HepG2 (cell line): Measurements from ENCODE around the gene PRSS27. TPM values are rescaled to one million over a fixed set of nuclear protein-coding genes. Genes with fewer than 3 reads are reported as not detected.

Experiments
- AGO1 ChIP-seq: fragments of 200-400 bp; formaldehyde crosslinking; IDR thresholded peaks from 2 replicates; pipeline ENCODE4 v1.6.1; 2017; ENCODE audit warnings: mild to moderate bottlenecking, low read depth, low read length, moderate library complexity; ENCODE audit not compliant: poor library complexity, severe bottlenecking
- AGO2 ChIP-seq: fragments of 200-400 bp; formaldehyde crosslinking; optimal IDR thresholded peaks from 2 replicates; pipeline ENCODE3; 2017; ENCODE audit warnings: mild to moderate bottlenecking, low read depth, low read length, moderate library complexity
- ATAD3A ChIP-seq: sonication (generic); formaldehyde crosslinking; IDR thresholded peaks from 2 replicates; pipeline ENCODE4 v1.4.0; 2020; ENCODE audit warnings: missing genetic modification reagents
- HNRNPL ChIP-seq: fragments of 200-400 bp; formaldehyde crosslinking; IDR thresholded peaks from 2 replicates; pipeline ENCODE4 v1.6.1; 2017; ENCODE audit warnings: mild to moderate bottlenecking, low read depth, low read length
- IRF2 ChIP-seq: IDR thresholded peaks from 2 replicates; pipeline ENCODE4 v1.6.1; 2018; ENCODE audit warnings: missing genetic modification reagents, missing compliant biosample characterization
- JUN ChIP-seq: sonication (generic); formaldehyde crosslinking; IDR thresholded peaks from 2 replicates; pipeline ENCODE4 v1.4.0; 2020; ENCODE audit warnings: mild to moderate bottlenecking, missing genetic modification reagents
- KAT7 ChIP-seq: IDR thresholded peaks from 2 replicates; pipeline ENCODE4 v1.6.1; 2018; ENCODE audit warnings: borderline replicate concordance, missing compliant biosample characterization
- KDM4B ChIP-seq: sonication (generic); formaldehyde crosslinking; IDR thresholded peaks from 2 replicates; pipeline ENCODE4 v1.4.0; 2020; ENCODE audit warnings: missing genetic modification reagents
- MEIS2 ChIP-seq: sonication (generic); formaldehyde crosslinking; IDR thresholded peaks from 2 replicates; pipeline ENCODE4 v1.9.0; 2021; ENCODE audit warnings: mild to moderate bottlenecking, missing genetic modification reagents
- NFKB2 ChIP-seq: sonication (generic); formaldehyde crosslinking; IDR thresholded peaks from 2 replicates; pipeline ENCODE4 v1.4.0; 2020; ENCODE audit warnings: missing genetic modification reagents, borderline replicate concordance
- NR2F1 ChIP-seq, 2 experiments: fragments of 450-650 bp in 1 of 2; formaldehyde crosslinking in 1 of 2; IDR thresholded peaks; 2 replicates each; pipeline versions ENCODE4 v1.5.0 to v1.6.1; 2016 to 2020; ENCODE audit warnings: mild to moderate bottlenecking in 1 of 2, missing compliant biosample characterization in 1 of 2, missing genetic modification reagents in 1 of 2, moderate library complexity in 1 of 2
- PLRG1 ChIP-seq: fragments of 450-650 bp; conservative IDR thresholded peaks from 2 replicates; pipeline ENCODE4 v1.6.1; 2016
- POLR2A ChIP-seq, 2 experiments: IDR thresholded peaks; 2 replicates each; pipeline ENCODE4 v1.6.1; 2011; ENCODE audit warnings: low read depth in 2 of 2, low read length in 2 of 2, mild to moderate bottlenecking in 1 of 2, moderate library complexity in 1 of 2; ENCODE audit not compliant: insufficient read depth in 1 of 2
- POLR2AphosphoS5 ChIP-seq: IDR thresholded peaks from 2 replicates; pipeline ENCODE4 v1.6.1; 2012; ENCODE audit warnings: low read depth, low read length
- REPIN1 ChIP-seq: sonication (generic); formaldehyde crosslinking; IDR thresholded peaks from 2 replicates; pipeline ENCODE4 v1.8.0; 2022; ENCODE audit warnings: missing genetic modification reagents, low read depth, mild to moderate bottlenecking, borderline replicate concordance
- ZMYM2 ChIP-seq: sonication (generic); formaldehyde crosslinking; IDR thresholded peaks from 2 replicates; pipeline ENCODE4 v1.8.0; 2022; ENCODE audit warnings: mild to moderate bottlenecking, missing genetic modification reagents
- ZNF17 ChIP-seq: sonication (generic); formaldehyde crosslinking; IDR thresholded peaks from 2 replicates; pipeline ENCODE4 v1.5.0; 2020; ENCODE audit warnings: mild to moderate bottlenecking, missing genetic modification reagents
- ZNF333 ChIP-seq: sonication (generic); formaldehyde crosslinking; IDR thresholded peaks from 2 replicates; pipeline ENCODE4 v1.4.0; 2020; ENCODE audit warnings: mild to moderate bottlenecking, missing genetic modification reagents, borderline replicate concordance
- ZNF367 ChIP-seq: sonication (generic); formaldehyde crosslinking; IDR thresholded peaks from 2 replicates; pipeline ENCODE4 v1.4.0; 2020; ENCODE audit warnings: missing genetic modification reagents, borderline replicate concordance
- ZNF451 ChIP-seq: sonication (generic); formaldehyde crosslinking; IDR thresholded peaks from 2 replicates; pipeline ENCODE4 v1.5.0; 2020; ENCODE audit warnings: mild to moderate bottlenecking, missing genetic modification reagents
- ZNF614 ChIP-seq: IDR thresholded peaks from 2 replicates; pipeline ENCODE4 v1.6.1; 2018; ENCODE audit warnings: missing biosample characterization, missing genetic modification reagents, inconsistent platforms, borderline replicate concordance
- ZNF629 ChIP-seq: sonication (generic); formaldehyde crosslinking; conservative IDR thresholded peaks from 2 replicates; pipeline ENCODE4 v1.5.0; 2020; ENCODE audit warnings: missing genetic modification reagents
- ZNF678 ChIP-seq: sonication (generic); formaldehyde crosslinking; IDR thresholded peaks from 2 replicates; pipeline ENCODE4 v1.4.0; 2020; ENCODE audit warnings: mild to moderate bottlenecking, missing genetic modification reagents
- polyA plus RNA-seq, 8 experiments: library from polyadenylated mRNA; depleted of rRNA in 3 of 8; stranded (reverse) in 7 of 8; unstranded in 1 of 8; fragments of >200 nt; fragmentation: Illumina TruSeq in 4 of 8; extraction: Trizol in 4 of 8; gene quantifications; 2 replicates each; pipeline versions ENCODE4 v1.2.1 to v1.2.3, GENCODE V29; 2011 to 2016; ENCODE audit warnings: low read depth in 4 of 8, missing spikeins in 1 of 8, mixed read lengths in 1 of 8; ENCODE audit not compliant: insufficient read depth in 1 of 8
- total RNA-seq, 5 experiments: library from RNA; depleted of rRNA; stranded (reverse); fragments of >200 nt; fragmentation: Illumina TruSeq; extraction: Trizol; gene quantifications; 2 replicates each; pipeline ENCODE4 v1.2.3, GENCODE V29; 2016; ENCODE audit warnings: low read depth in 1 of 5
- TF ChIP-seq, protein P1 (sequence below): IDR thresholded peaks from 2 replicates; pipeline ENCODE4 v1.6.1; 2012; ENCODE audit warnings: low read length, improper control_type of control experiment
- TF ChIP-seq, protein P2 (sequence below): sonication (generic); formaldehyde crosslinking; IDR thresholded peaks from 2 replicates; pipeline ENCODE4 v1.5.0; 2020; ENCODE audit warnings: missing genetic modification reagents
- TF ChIP-seq, protein P3 (sequence below): IDR thresholded peaks from 2 replicates; pipeline ENCODE4 v1.6.1; 2012; ENCODE audit warnings: inconsistent platforms

PRSS27 gene
- total and polyA plus RNA-seq, 2 of the 13 experiments (the other 11 are each of a cell fraction or from before 2014, with no cell fraction given): 0.20 to 0.73 TPM

DNA sequence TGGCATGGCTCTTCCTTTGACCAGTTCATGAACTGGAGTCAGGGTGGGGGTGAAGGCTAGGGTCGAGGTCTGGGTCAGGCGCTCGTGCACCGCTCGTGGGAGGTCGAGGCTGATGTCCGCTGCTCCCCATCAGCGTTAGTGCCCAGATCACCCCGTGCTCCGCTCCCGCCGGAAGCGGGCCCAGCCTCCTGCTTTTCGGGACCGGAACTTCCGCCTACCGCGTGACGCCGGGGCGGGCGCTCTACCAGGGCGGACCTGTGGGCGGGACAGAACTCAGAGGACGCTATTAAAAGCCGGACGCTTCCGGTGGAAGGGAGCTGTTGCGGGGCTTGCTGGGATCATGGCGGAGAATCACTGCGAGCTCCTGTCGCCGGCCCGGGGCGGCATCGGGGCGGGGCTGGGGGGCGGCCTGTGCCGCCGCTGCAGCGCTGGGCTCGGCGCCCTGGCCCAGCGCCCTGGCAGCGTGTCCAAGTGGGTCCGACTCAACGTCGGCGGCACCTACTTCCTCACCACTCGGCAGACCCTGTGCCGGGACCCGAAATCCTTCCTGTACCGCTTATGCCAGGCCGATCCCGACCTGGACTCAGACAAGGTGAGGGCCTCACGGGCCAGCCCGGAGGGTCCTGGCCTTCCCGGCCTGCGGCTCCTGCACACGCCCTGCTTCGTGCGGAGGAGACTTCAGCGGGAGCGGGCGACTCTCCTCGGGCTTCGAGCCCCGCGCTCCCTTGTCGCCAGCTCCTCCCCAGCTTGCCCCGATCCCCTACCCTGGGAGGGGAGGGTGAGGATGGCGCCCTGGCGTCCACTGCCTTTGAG lies 37.6 kb downstream of the PRSS27 start, which contains the start of gene KCTD5 (continued):
- TF ChIP-seq, protein P1, sequence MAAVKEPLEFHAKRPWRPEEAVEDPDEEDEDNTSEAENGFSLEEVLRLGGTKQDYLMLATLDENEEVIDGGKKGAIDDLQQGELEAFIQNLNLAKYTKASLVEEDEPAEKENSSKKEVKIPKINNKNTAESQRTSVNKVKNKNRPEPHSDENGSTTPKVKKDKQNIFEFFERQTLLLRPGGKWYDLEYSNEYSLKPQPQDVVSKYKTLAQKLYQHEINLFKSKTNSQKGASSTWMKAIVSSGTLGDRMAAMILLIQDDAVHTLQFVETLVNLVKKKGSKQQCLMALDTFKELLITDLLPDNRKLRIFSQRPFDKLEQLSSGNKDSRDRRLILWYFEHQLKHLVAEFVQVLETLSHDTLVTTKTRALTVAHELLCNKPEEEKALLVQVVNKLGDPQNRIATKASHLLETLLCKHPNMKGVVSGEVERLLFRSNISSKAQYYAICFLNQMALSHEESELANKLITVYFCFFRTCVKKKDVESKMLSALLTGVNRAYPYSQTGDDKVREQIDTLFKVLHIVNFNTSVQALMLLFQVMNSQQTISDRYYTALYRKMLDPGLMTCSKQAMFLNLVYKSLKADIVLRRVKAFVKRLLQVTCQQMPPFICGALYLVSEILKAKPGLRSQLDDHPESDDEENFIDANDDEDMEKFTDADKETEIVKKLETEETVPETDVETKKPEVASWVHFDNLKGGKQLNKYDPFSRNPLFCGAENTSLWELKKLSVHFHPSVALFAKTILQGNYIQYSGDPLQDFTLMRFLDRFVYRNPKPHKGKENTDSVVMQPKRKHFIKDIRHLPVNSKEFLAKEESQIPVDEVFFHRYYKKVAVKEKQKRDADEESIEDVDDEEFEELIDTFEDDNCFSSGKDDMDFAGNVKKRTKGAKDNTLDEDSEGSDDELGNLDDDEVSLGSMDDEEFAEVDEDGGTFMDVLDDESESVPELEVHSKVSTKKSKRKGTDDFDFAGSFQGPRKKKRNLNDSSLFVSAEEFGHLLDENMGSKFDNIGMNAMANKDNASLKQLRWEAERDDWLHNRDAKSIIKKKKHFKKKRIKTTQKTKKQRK: no peak
- TF ChIP-seq ZNF629 (CRISPR knock-in tag) (peak; percentile 59), KDM4B (CRISPR knock-in tag) (peak; percentile 93), POLR2AphosphoS5 (peak; percentile 90), ZNF678 (CRISPR knock-in tag) (no peak), AGO2 (no peak), ZNF367 (CRISPR knock-in tag) (no peak), AGO1 (peak; percentile 29), IRF2 (CRISPR knock-in tag) (peak; percentile 97), JUN (CRISPR knock-in tag) (peak; percentile 75; the same call in 1 of the 2 replicates), ZNF614 (CRISPR knock-in tag) (peak; percentile 90), PLRG1 (no peak), ATAD3A (CRISPR knock-in tag) (0 out of 2 replicates have a peak, but pooled peaks have one; percentile 29), REPIN1 (peak; percentile 85; the same call in 1 of the 2 replicates), NFKB2 (CRISPR knock-in tag) (peak; percentile 84), ZNF451 (CRISPR knock-in tag) (peak; percentile 76; the same call in 1 of the 2 replicates), NR2F1 (CRISPR knock-in tag; IDR thresholded peaks at IDR 0.05) (peak in 1 of 2 experiments; percentile 36; a peak in 1 of 4 replicates), HNRNPL (peak; percentile 71; the same call in 1 of the 2 replicates), KAT7 (CRISPR knock-in tag) (peak; percentile 98), ZMYM2 (0 out of 2 replicates have a peak, but pooled peaks have one; percentile 50), MEIS2 (CRISPR knock-in tag) (peak; percentile 81; the same call in 1 of the 2 replicates), ZNF17 (CRISPR knock-in tag) (no peak), POLR2A (IDR thresholded peaks at IDR 0.05; ENCODE audit: insufficient read depth in 1 of 2, low read depth in 2 of 2, low read length in 2 of 2) (peak; percentile 87 to 97), ZNF333 (no peak)
- TF ChIP-seq, protein P2, sequence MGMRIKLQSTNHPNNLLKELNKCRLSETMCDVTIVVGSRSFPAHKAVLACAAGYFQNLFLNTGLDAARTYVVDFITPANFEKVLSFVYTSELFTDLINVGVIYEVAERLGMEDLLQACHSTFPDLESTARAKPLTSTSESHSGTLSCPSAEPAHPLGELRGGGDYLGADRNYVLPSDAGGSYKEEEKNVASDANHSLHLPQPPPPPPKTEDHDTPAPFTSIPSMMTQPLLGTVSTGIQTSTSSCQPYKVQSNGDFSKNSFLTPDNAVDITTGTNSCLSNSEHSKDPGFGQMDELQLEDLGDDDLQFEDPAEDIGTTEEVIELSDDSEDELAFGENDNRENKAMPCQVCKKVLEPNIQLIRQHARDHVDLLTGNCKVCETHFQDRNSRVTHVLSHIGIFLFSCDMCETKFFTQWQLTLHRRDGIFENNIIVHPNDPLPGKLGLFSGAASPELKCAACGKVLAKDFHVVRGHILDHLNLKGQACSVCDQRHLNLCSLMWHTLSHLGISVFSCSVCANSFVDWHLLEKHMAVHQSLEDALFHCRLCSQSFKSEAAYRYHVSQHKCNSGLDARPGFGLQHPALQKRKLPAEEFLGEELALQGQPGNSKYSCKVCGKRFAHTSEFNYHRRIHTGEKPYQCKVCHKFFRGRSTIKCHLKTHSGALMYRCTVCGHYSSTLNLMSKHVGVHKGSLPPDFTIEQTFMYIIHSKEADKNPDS (CRISPR knock-in tag): 0 out of 2 replicates have a peak, but pooled peaks have one; percentile 20
- TF ChIP-seq, protein P3, sequence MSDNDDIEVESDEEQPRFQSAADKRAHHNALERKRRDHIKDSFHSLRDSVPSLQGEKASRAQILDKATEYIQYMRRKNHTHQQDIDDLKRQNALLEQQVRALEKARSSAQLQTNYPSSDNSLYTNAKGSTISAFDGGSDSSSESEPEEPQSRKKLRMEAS: peak; percentile 97
